B cell (primary cell): Measurements from ENCODE around the gene CLCF1. TPM values are rescaled to one million over a fixed set of nuclear protein-coding genes. Genes with fewer than 3 reads are reported as not detected.

Experiments
- ATAC-seq: fragments of 200-7000 bp; cut with Tn5 transposase; one replicate; pipeline ENCODE4 v1.10.0; 2021; ENCODE audit warnings: low read depth, mild to moderate bottlenecking, moderate number of reproducible peaks, moderate library complexity
- CTCF ChIA-PET: fragments of 350-600 bp; sonication (Branson Sonifier 250); formaldehyde crosslinking; loops from one replicate; lab custom pipeline; 2021; ENCODE audit warnings: antibody characterized with exemption, inconsistent platforms; lab: Charles Lee
- POLR2A ChIA-PET: fragments of 350-600 bp; sonication (Branson Sonifier 250); formaldehyde crosslinking; loops from one replicate; lab custom pipeline; 2021; ENCODE audit warnings: antibody characterized with exemption; lab: Charles Lee
- DNase-seq: peaks from one replicate; pipeline ENCODE4 v3.0.0; 2013
- H2AFZ ChIP-seq: 2 replicates; pipeline ENCODE4 v1.6.1; 2012; ENCODE audit warnings: mild to moderate bottlenecking, low read depth, low read length; ENCODE audit not compliant: insufficient read depth, poor library complexity, severe bottlenecking
- H3K27ac ChIP-seq, 2 donors: 1 replicate in 1 of 2; 2 replicates in 1 of 2; pipeline ENCODE4 v1.5.1; 2012 to 2013; ENCODE audit warnings: low read length in 2 of 2, mild to moderate bottlenecking in 2 of 2, moderate library complexity in 1 of 2
- H3K27me3 ChIP-seq, 4 experiments: fragments of 200-600 bp in 1 of 4; sonication (generic) in 1 of 4; replicated peaks in 1 of 4; 1 replicate in 2 of 4; 2 replicates in 2 of 4; pipeline versions ENCODE4 v1.6.1 to v1.7.0; 2013 to 2016; ENCODE audit warnings: low read length in 3 of 4, mild to moderate bottlenecking in 2 of 4, mixed read lengths in 1 of 4, moderate library complexity in 1 of 4; ENCODE audit not compliant: insufficient read depth in 4 of 4, control insufficient read depth in 3 of 4; ENCODE audit errors: control extremely low read depth in 1 of 4
- H3K36me3 ChIP-seq, 2 experiments: replicated peaks in 1 of 2; 1 replicate in 1 of 2; 2 replicates in 1 of 2; pipeline versions ENCODE4 v1.6.1 to v1.7.1; 2013; ENCODE audit warnings: low read length in 1 of 2; ENCODE audit not compliant: insufficient read depth in 2 of 2, control insufficient read depth in 1 of 2; ENCODE audit errors: control extremely low read depth in 1 of 2, extremely low read depth in 1 of 2
- H3K4me1 ChIP-seq, 2 donors: fragments of 200-600 bp in 1 of 2; sonication (generic) in 1 of 2; 1 replicate in 1 of 2; 2 replicates in 1 of 2; pipeline versions ENCODE4 v1.5.1 to v1.6.1; 2013 to 2017; ENCODE audit warnings: low read length in 2 of 2; ENCODE audit not compliant: control insufficient read depth in 2 of 2, insufficient read depth in 2 of 2
- H3K4me2 ChIP-seq: replicated peaks from 2 replicates; pipeline ENCODE3; 2012; ENCODE audit warnings: mild to moderate bottlenecking, low read depth, low read length; ENCODE audit not compliant: poor library complexity, severe bottlenecking
- H3K4me3 ChIP-seq, 5 experiments: fragments of 200-600 bp in 1 of 5; sonication (generic) in 1 of 5; 1 replicate in 3 of 5; 2 replicates in 2 of 5; pipeline versions ENCODE4 v1.5.1 to v1.7.0; 2011 to 2016; ENCODE audit warnings: low read length in 4 of 5, mild to moderate bottlenecking in 4 of 5, low read depth in 2 of 5, control low read depth in 1 of 5, moderate library complexity in 1 of 5; ENCODE audit not compliant: insufficient read depth in 1 of 5; ENCODE audit errors: control extremely low read depth in 1 of 5, extremely low read depth in 1 of 5
- H3K79me2 ChIP-seq: fragments of 200-600 bp; sonication (generic); one replicate; pipeline ENCODE4 v1.6.0; 2016; ENCODE audit warnings: low read length; ENCODE audit not compliant: control insufficient read depth, insufficient read depth
- H3K9ac ChIP-seq: fragments of 200-600 bp; sonication (generic); 2 replicates; pipeline ENCODE4 v1.6.1; 2017; ENCODE audit warnings: mild to moderate bottlenecking, low read length, moderate library complexity
- H3K9me3 ChIP-seq, 3 donors: one replicate each; pipeline versions ENCODE4 v1.6.1 to v1.7.1; 2013; ENCODE audit warnings: low read length in 2 of 3; ENCODE audit not compliant: control insufficient read depth in 2 of 3, insufficient read depth in 1 of 3; ENCODE audit errors: control extremely low read depth in 1 of 3
- H4K20me1 ChIP-seq: 2 replicates; pipeline ENCODE4 v1.6.0; 2012; ENCODE audit warnings: mild to moderate bottlenecking, low read length; ENCODE audit not compliant: insufficient read depth, control insufficient read depth, poor library complexity, severe bottlenecking
- H3K27ac Mint-ChIP-seq: one replicate; pipeline ENCODE4 v1.8.0; 2021; ENCODE audit warnings: mixed read lengths
- H3K27me3 Mint-ChIP-seq: one replicate; pipeline ENCODE4 v1.8.0; 2021; ENCODE audit warnings: mixed read lengths
- H3K4me1 Mint-ChIP-seq: one replicate; pipeline ENCODE4 v1.8.0; 2021; ENCODE audit warnings: mixed read lengths
- H3K4me3 Mint-ChIP-seq: one replicate; pipeline ENCODE4 v1.8.0; 2021; ENCODE audit warnings: mixed read lengths
- H3K9me3 Mint-ChIP-seq: one replicate; pipeline ENCODE4 v1.8.0; 2022; ENCODE audit warnings: mixed read lengths; ENCODE audit not compliant: insufficient read depth
- EZH2 ChIP-seq: IDR thresholded peaks from 2 replicates; pipeline ENCODE4 v1.6.1; 2012; ENCODE audit warnings: borderline replicate concordance, low read depth, mild to moderate bottlenecking, moderate library complexity, low read length; ENCODE audit not compliant: insufficient read depth, poor library complexity, severe bottlenecking
- WGBS: methylation state at CpG from one replicate; pipeline ENCODE4 v1.1.5; 2013; ENCODE audit warnings: missing lambda C conversion rate; ENCODE audit not compliant: insufficient coverage; 5-methylcytosine and 5-hydroxymethylcytosine counted together
- intact Hi-C: fragments of 100-400 bp; cut with micrococcal nuclease; formaldehyde crosslinking; loops from one replicate; pipeline ENCODE4 v1.10.0; 2022
- polyA minus RNA-seq: library from RNA; depleted of rRNA, polyadenylated mRNA; stranded (reverse); fragments of >200 nt; gene quantifications from 2 replicates; pipeline ENCODE4 v1.2.3, GENCODE V29; 2012
- polyA plus RNA-seq: library from polyadenylated mRNA; depleted of rRNA; stranded (reverse); fragments of >200 nt; gene quantifications from 2 replicates; pipeline ENCODE4 v1.2.3, GENCODE V29; 2012
- total RNA-seq, 2 donors: library from RNA; stranded (reverse); fragments of 120-200 nt in 1 of 2; gene quantifications; 1 replicate in 1 of 2; 2 replicates in 1 of 2; pipeline versions ENCODE4 v1.2.3 to v1.2.4, GENCODE V29; 2013 to 2022
- TF ChIP-seq, protein P1 (sequence below): fragments of 200-600 bp; IDR thresholded peaks from one replicate; pipeline ENCODE4 v1.8.0; 2022; ENCODE audit warnings: antibody characterized with exemption, mild to moderate bottlenecking

CLCF1 gene
- total RNA-seq = 44.6 and 46.6 TPM in 2 replicates
- total RNA-seq (2013) = 9.5 TPM
- 27.8 and 29.1 TPM in 2 replicates for polyA plus RNA-seq
- polyA minus RNA-seq = 17.1 and 18.8 TPM in 2 replicates

DNA sequence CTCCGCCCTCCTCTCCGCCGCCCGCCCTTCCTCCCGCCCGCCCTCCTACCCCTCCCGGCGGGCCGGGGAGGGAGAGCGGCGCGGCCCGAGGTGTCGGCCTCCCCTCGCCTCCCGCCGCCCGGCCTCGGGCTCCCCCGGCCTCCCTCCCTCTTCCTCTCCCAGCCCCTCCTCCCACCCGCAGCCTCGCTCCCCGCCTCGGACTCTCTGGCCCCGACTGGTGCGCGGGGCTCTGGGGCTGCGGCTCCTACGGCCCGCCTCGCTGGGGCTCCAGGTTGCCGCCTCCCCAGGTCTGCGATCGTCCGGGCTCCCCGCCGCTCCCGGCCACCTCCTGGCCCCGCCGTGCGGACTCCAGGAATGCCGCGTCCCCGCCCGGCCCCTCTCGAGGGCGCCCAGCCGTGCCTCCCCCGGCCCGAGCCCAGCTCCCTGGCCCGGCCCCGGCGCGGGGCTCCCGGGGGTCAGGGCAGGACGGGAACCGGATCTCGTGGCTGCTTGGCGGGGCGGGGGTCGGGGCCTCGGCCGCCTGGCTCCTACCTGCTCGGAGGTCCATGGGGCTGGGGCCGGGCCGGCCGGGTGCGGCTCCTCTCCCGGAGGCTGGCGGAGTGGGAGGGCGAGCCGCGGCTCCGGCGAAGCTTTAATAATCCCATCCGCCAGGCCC, at the start of gene CLCF1:
TSS of gene CLCF1 (minus strand) at position 606 of the 655 bp plus-strand sequence. CDS start at position 547, 59 bp downstream.
- WGBS = under 1% methylated on average over 68 of the region's 76 CpGs
- intact Hi-C loops = loop anchor here (1.0 kb wide), 2 partner anchors 8 to 20 kb away; partner anchors contain the start of gene POLD4
- no peaks in the 10 kb centered on the region for H3K27me3 Mint-ChIP-seq
- no peak for DNase-seq
- peak within 1 kb of the TSS; percentile 71 for H2AFZ ChIP-seq
- peak within 1 kb of the TSS; percentile 93 for H3K4me2 ChIP-seq
- peaks cover 42% of the 10 kb centered on the region for H4K20me1 ChIP-seq
- H3K4me1 Mint-ChIP-seq = peaks cover 57% of the 10 kb centered on the region
- no peak for TF ChIP-seq EZH2
- TF ChIP-seq, protein P1, sequence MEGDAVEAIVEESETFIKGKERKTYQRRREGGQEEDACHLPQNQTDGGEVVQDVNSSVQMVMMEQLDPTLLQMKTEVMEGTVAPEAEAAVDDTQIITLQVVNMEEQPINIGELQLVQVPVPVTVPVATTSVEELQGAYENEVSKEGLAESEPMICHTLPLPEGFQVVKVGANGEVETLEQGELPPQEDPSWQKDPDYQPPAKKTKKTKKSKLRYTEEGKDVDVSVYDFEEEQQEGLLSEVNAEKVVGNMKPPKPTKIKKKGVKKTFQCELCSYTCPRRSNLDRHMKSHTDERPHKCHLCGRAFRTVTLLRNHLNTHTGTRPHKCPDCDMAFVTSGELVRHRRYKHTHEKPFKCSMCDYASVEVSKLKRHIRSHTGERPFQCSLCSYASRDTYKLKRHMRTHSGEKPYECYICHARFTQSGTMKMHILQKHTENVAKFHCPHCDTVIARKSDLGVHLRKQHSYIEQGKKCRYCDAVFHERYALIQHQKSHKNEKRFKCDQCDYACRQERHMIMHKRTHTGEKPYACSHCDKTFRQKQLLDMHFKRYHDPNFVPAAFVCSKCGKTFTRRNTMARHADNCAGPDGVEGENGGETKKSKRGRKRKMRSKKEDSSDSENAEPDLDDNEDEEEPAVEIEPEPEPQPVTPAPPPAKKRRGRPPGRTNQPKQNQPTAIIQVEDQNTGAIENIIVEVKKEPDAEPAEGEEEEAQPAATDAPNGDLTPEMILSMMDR = no peak
- H3K36me3 ChIP-seq = peaks cover 0 to 3% of the 10 kb centered on the region in 2 experiments
- H3K27ac Mint-ChIP-seq = peak within 1 kb of the TSS; percentile 98
- H3K9me3 Mint-ChIP-seq = no peaks in the 10 kb centered on the region
- ChIA-PET CTCF (interaction anchor here (1.0 to 42.2 kb wide), 5 partner anchors 2 to 119 kb away, joined by 3 to 2379 read pairs (median 4); partner anchors contain the start of genes CLCF1, POLD4 and RAD9A), POLR2A (interaction anchor here (0.6 to 14.2 kb wide), 30 partner anchors 8 to 1071 kb away, joined by 3 to 323 read pairs (median 6); partner anchors contain the start of genes ANKRD13D, POLD4, PPP1CA and PTPRCAP)
- H3K9ac ChIP-seq = peak within 1 kb of the TSS; percentile 88
- H3K27me3 ChIP-seq = no peaks in the 10 kb centered on the region
- H3K4me3 ChIP-seq = peak within 1 kb of the TSS in 4 of 5 experiments; percentile 54 to 95 (median 76)
- no peaks in the 10 kb centered on the region for H3K9me3 ChIP-seq
- H3K27ac ChIP-seq = peak within 1 kb of the TSS; percentile 41 to 89
- peak within 1 kb of the TSS; percentile 94 for H3K4me3 Mint-ChIP-seq
- peaks cover 50% of the 10 kb centered on the region for H3K79me2 ChIP-seq
- peak; percentile 14 for ATAC-seq
- peaks cover 50 to 55% of the 10 kb centered on the region in 2 donors for H3K4me1 ChIP-seq

DNA sequence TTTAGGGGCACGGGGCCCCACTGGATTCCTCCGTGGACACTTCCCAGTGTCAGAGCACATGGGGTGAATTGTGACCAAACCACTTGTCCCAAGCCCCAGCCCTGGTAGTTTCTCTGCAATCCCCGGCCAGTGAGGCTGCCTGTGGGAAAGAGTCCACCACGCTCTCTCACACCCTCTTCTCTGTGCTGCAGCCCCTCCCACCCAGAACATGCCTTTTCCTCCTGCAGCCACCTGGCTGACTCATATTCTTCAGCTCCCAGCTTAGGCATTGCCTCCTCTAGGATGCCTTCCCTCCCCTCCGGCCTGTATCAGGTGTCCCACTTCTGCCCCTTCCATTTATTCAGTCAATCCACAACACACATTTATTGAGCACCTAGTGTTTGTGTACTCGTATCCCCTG, 49.5 kb upstream of the CLCF1 start:
- ChIA-PET POLR2A (interaction anchor here (1.1 to 10.7 kb wide), 2 partner anchors 15 to 20 kb away, joined by 3 to 195 read pairs; partner anchors contain the start of genes PPP1CA, PTPRCAP and TBC1D10C), CTCF (interaction anchor here (1.2 to 10.4 kb wide), 3 partner anchors 11 to 20 kb away, joined by 3 to 121 read pairs (median 5); partner anchors contain the start of genes PPP1CA, PTPRCAP and TBC1D10C)
- no peaks in the 10 kb centered on the region for H3K9me3 Mint-ChIP-seq
- Histone ChIP-seq H4K20me1 (no peaks in the 10 kb centered on the region), H3K79me2 (peaks cover 30% of the 10 kb centered on the region), H3K9ac (no peak overlapping the region), H3K4me2 (no peak overlapping the region), H2AFZ (no peak overlapping the region), H3K4me3 (no peak overlapping the region), H3K27me3 (no peaks in the 10 kb centered on the region), H3K4me1 (peaks cover 33 to 41% of the 10 kb centered on the region in 2 donors), H3K9me3 (no peaks in the 10 kb centered on the region), H3K36me3 (no peaks in the 10 kb centered on the region), H3K27ac (no peak overlapping the region)
- H3K27me3 Mint-ChIP-seq = no peaks in the 10 kb centered on the region
- WGBS = 86% methylated on average over 6 of the region's 6 CpGs
- H3K4me1 Mint-ChIP-seq = peaks cover 35% of the 10 kb centered on the region
- peak overlapping the region; percentile 55 for H3K4me3 Mint-ChIP-seq
- intact Hi-C loops = no loop called here
- DNase-seq (no peak), ATAC-seq (no peak)
- no peak overlapping the region for H3K27ac Mint-ChIP-seq
- TF ChIP-seq, protein P1 = no peak
- no peak for TF ChIP-seq EZH2
